T-helper 1 cell treated with Interleukin-12 subunit alpha and Interleukin-12 subunit beta and Interleukin-4 antibody, amounts not matched to agents 30 μg/mL and 1 μg/mL, for 36 hours (primary cell): Measurements from ENCODE around the gene USP7.

Experiments
- H3K27ac Mint-ChIP-seq: one replicate; pipeline ENCODE4 v1.8.0; 2021; ENCODE audit warnings: mild to moderate bottlenecking, mixed read lengths
- H3K27me3 Mint-ChIP-seq: one replicate; pipeline ENCODE4 v1.8.0; 2021; ENCODE audit warnings: low read depth, mixed read lengths
- H3K36me3 Mint-ChIP-seq: one replicate; pipeline ENCODE4 v1.8.0; 2021; ENCODE audit warnings: low read depth, mixed read lengths
- H3K4me1 Mint-ChIP-seq: one replicate; pipeline ENCODE4 v1.8.0; 2021; ENCODE audit warnings: low read depth, mixed read lengths
- H3K4me3 Mint-ChIP-seq: one replicate; pipeline ENCODE4 v1.8.0; 2021; ENCODE audit warnings: mild to moderate bottlenecking, moderate library complexity, mixed read lengths
- H3K9me3 Mint-ChIP-seq: one replicate; pipeline ENCODE4 v1.8.0; 2021; ENCODE audit warnings: mixed read lengths

Gene USP7

GRCh38 chr16:8963010-8963820 lies 491 bp downstream of the USP7 start:
- Mint-ChIP-seq H3K27ac (no peak overlapping the region), H3K4me3 (peak overlapping the region; percentile 96), H3K36me3 (peaks cover 11% of the 10 kb centered on the region), H3K9me3 (no peaks in the 10 kb centered on the region), H3K27me3 (peaks cover 18% of the 10 kb centered on the region), H3K4me1 (peaks cover 43% of the 10 kb centered on the region)

- Mint-ChIP-seq H3K27me3 (peaks cover 18% of the 10 kb centered on the region), H3K27ac (peak overlapping the region; percentile 97), H3K9me3 (no peaks in the 10 kb centered on the region), H3K4me3 (peak overlapping the region; percentile 96), H3K4me1 (peaks cover 48% of the 10 kb centered on the region), H3K36me3 (peaks cover 11% of the 10 kb centered on the region)
Observed at GRCh38 chr16:8962393-8963009, 1.2 kb downstream of the USP7 start.

GRCh38 chr16:8961811-8962390 lies 1.8 kb downstream of the USP7 start:
- Mint-ChIP-seq H3K27me3 (peaks cover 15% of the 10 kb centered on the region), H3K4me1 (peaks cover 52% of the 10 kb centered on the region), H3K9me3 (no peaks in the 10 kb centered on the region), H3K36me3 (peaks cover 11% of the 10 kb centered on the region), H3K4me3 (peak overlapping the region; percentile 96), H3K27ac (peak overlapping the region; percentile 97)

GRCh38 chr16:8960788-8961109 lies 3.0 kb downstream of the USP7 start:
- H3K9me3 Mint-ChIP-seq, result no peaks in the 10 kb centered on the region
- peak overlapping the region; percentile 86 for H3K27ac Mint-ChIP-seq
- peaks cover 11% of the 10 kb centered on the region for H3K36me3 Mint-ChIP-seq
- H3K27me3 Mint-ChIP-seq, result peaks cover 4% of the 10 kb centered on the region
- H3K4me3 Mint-ChIP-seq, result peak overlapping the region; percentile 96
- H3K4me1 Mint-ChIP-seq, result peaks cover 61% of the 10 kb centered on the region

GRCh38 chr16:8959921-8960787 lies 3.6 kb downstream of the USP7 start:
- Mint-ChIP-seq H3K4me3 (peak overlapping the region; percentile 96), H3K4me1 (peaks cover 62% of the 10 kb centered on the region), H3K9me3 (no peaks in the 10 kb centered on the region), H3K27me3 (peaks cover 4% of the 10 kb centered on the region), H3K27ac (peak overlapping the region; percentile 86), H3K36me3 (peaks cover 11% of the 10 kb centered on the region)

GRCh38 chr16:8958344-8959167 lies 5.2 kb downstream of the USP7 start:
- peaks cover 63% of the 10 kb centered on the region for H3K4me1 Mint-ChIP-seq
- peaks cover 11% of the 10 kb centered on the region for H3K36me3 Mint-ChIP-seq
- peak overlapping the region; percentile 96 for H3K4me3 Mint-ChIP-seq
- H3K27me3 Mint-ChIP-seq, result no peaks in the 10 kb centered on the region
- no peaks in the 10 kb centered on the region for H3K9me3 Mint-ChIP-seq
- peak overlapping the region; percentile 82 for H3K27ac Mint-ChIP-seq

GRCh38 chr16:8957509-8958157 lies 6.1 kb downstream of the USP7 start:
- H3K4me3 Mint-ChIP-seq, result peak overlapping the region; percentile 96
- H3K9me3 Mint-ChIP-seq, result no peaks in the 10 kb centered on the region
- H3K36me3 Mint-ChIP-seq, result peaks cover 11% of the 10 kb centered on the region
- peaks cover 69% of the 10 kb centered on the region for H3K4me1 Mint-ChIP-seq
- peak overlapping the region; percentile 71 for H3K27ac Mint-ChIP-seq
- H3K27me3 Mint-ChIP-seq, result no peaks in the 10 kb centered on the region

GRCh38 chr16:8957063-8957397 lies 6.7 kb downstream of the USP7 start:
- Mint-ChIP-seq H3K4me3 (no peak overlapping the region), H3K4me1 (peaks cover 70% of the 10 kb centered on the region), H3K9me3 (no peaks in the 10 kb centered on the region), H3K27ac (no peak overlapping the region), H3K36me3 (peaks cover 6% of the 10 kb centered on the region), H3K27me3 (no peaks in the 10 kb centered on the region)

- H3K27ac Mint-ChIP-seq, result no peak overlapping the region
- H3K27me3 Mint-ChIP-seq, result no peaks in the 10 kb centered on the region
- H3K4me1 Mint-ChIP-seq, result peaks cover 70% of the 10 kb centered on the region
- H3K4me3 Mint-ChIP-seq, result no peak overlapping the region
- H3K36me3 Mint-ChIP-seq, result peaks cover under 1% of the 10 kb centered on the region
- no peaks in the 10 kb centered on the region for H3K9me3 Mint-ChIP-seq
Observed at GRCh38 chr16:8956265-8957062, 7.2 kb downstream of the USP7 start.

- Mint-ChIP-seq H3K4me1 (peaks cover 70% of the 10 kb centered on the region), H3K27me3 (no peaks in the 10 kb centered on the region), H3K27ac (no peak overlapping the region), H3K9me3 (no peaks in the 10 kb centered on the region), H3K4me3 (no peak overlapping the region), H3K36me3 (no peaks in the 10 kb centered on the region)
Observed at GRCh38 chr16:8955828-8956227, 7.9 kb downstream of the USP7 start.

- Mint-ChIP-seq H3K27ac (no peak overlapping the region), H3K9me3 (no peaks in the 10 kb centered on the region)
Observed at GRCh38 chr16:8953064-8953463, 10.6 kb downstream of the USP7 start.

GRCh38 chr16:8952281-8952751 lies 11.4 kb downstream of the USP7 start:
- Mint-ChIP-seq H3K36me3 (no peaks in the 10 kb centered on the region), H3K4me1 (peaks cover 66% of the 10 kb centered on the region), H3K4me3 (no peak overlapping the region), H3K27ac (no peak overlapping the region), H3K27me3 (no peaks in the 10 kb centered on the region), H3K9me3 (no peaks in the 10 kb centered on the region)

More at GRCh38 chr16:8953064-8953463, 10.6 kb downstream of the USP7 start:
- Mint-ChIP-seq H3K27me3 (no peaks in the 10 kb centered on the region), H3K4me1 (peaks cover 65% of the 10 kb centered on the region), H3K4me3 (no peak overlapping the region), H3K36me3 (no peaks in the 10 kb centered on the region)
